Esophagus (tissue), 2 donors: Measurements from ENCODE around the gene SIX5. TPM values are rescaled to one million over a fixed set of nuclear protein-coding genes. Genes with fewer than 3 reads are reported as not detected.
A peak's percentile ranks its signal among the peaks of the same experiment; 100 is the strongest.

Experiments
- H3K27ac ChIP-seq, 2 donors: one replicate each; pipeline ENCODE4 v1.5.1; 2013; ENCODE audit warnings: low read depth in 2 of 2, mild to moderate bottlenecking in 2 of 2, inconsistent platforms in 1 of 2, low read length in 1 of 2, moderate library complexity in 1 of 2
- H3K27me3 ChIP-seq, 2 donors: one replicate each; pipeline ENCODE4 v1.6.1; 2013; ENCODE audit warnings: low read length in 2 of 2, control low read depth in 1 of 2, mild to moderate bottlenecking in 1 of 2; ENCODE audit not compliant: insufficient read depth in 2 of 2, control insufficient read depth in 1 of 2
- H3K36me3 ChIP-seq, 2 donors: one replicate each; pipeline ENCODE4 v1.6.1; 2013; ENCODE audit warnings: low read length in 1 of 2; ENCODE audit not compliant: control insufficient read depth in 2 of 2, insufficient read depth in 2 of 2
- H3K4me1 ChIP-seq, 2 donors: one replicate each; pipeline ENCODE4 v1.6.1; 2013; ENCODE audit warnings: low read length in 1 of 2; ENCODE audit not compliant: control insufficient read depth in 2 of 2, insufficient read depth in 2 of 2
- H3K4me3 ChIP-seq, 2 donors: one replicate each; pipeline ENCODE4 v1.5.1; 2013; ENCODE audit warnings: low read length in 2 of 2, mild to moderate bottlenecking in 2 of 2, low read depth in 1 of 2, moderate library complexity in 1 of 2
- H3K9me3 ChIP-seq, 2 donors: one replicate each; pipeline ENCODE4 v1.6.1; 2013; ENCODE audit warnings: mild to moderate bottlenecking in 2 of 2, low read depth in 1 of 2, low read length in 1 of 2, moderate library complexity in 1 of 2; ENCODE audit not compliant: control insufficient read depth in 2 of 2, insufficient read depth in 1 of 2
- WGBS, 2 donors: extraction: QIAGEN DNeasy Blood & Tissue Kit; methylation state at CpG; one replicate each; pipeline ENCODE4 v1.1.7; 2013; 5-methylcytosine and 5-hydroxymethylcytosine counted together
- polyA plus RNA-seq, 2 donors: library from polyadenylated mRNA; stranded (reverse); fragments of 200-250 nt; gene quantifications; one replicate each; pipeline ENCODE4 v1.2.3, GENCODE V29; 2013
- donor health status: healthy with polysubstance abuse.
- donor health status: Bipolar disorder and iron deficiency.

SIX5 gene
- polyA plus RNA-seq, 2 donors: 8.2 to 9.8 TPM

DNA sequence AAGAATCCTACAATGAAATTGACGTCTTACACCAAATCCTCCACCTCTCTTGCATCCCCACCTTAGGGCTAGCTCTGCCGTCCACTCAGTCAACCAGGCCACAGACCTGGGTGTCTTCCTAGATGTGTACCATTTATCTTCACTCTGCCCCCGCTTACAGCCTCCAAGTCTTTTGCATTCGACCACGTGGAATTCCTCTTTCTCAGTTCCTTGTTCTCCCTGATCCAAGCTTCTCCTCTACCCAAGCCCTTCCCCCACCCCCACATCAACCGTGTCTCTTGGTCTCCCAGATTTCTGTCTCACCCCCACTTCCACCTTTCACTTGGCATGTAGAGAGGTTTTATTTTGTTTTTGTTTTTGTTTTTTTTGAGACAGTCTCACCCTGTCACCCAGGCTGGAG lies 24.8 kb upstream of the SIX5 start:
- WGBS, 2 donors: 51 to 54% methylated on average over 6 of the region's 6 CpGs
- no peak overlapping the region for H3K4me3 ChIP-seq
- H3K9me3 ChIP-seq: no peaks in the 10 kb centered on the region
- H3K27ac ChIP-seq: no peak overlapping the region
- H3K36me3 ChIP-seq: peaks cover 5 to 9% of the 10 kb centered on the region in 2 donors
- peaks cover 6 to 11% of the 10 kb centered on the region in 2 donors for H3K4me1 ChIP-seq
- no peaks in the 10 kb centered on the region for H3K27me3 ChIP-seq

DNA sequence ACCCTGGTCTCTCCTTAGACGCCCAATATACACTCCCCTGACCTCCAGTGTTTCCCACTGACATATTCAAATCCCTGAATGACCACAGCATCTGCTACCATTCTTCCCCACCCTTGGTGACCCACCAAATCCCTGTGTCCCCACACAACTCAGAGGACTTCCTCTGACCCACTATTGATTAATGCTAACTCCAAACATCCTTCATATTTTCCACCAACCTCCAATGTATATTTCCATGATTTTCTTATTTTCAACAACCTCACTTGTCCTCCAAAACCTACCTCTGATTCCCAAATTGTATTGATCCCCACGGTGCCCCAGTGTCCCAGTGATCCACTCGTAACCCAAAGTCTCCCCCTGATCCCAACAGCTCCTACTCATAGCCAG lies 24.1 kb upstream of the SIX5 start:
- WGBS, 2 donors: 30 to 36% methylated on average over 3 of the region's 3 CpGs
- Histone ChIP-seq H3K27ac (no peak overlapping the region), H3K36me3 (peaks cover 5 to 9% of the 10 kb centered on the region in 2 donors), H3K9me3 (no peaks in the 10 kb centered on the region), H3K27me3 (no peaks in the 10 kb centered on the region), H3K4me3 (no peak overlapping the region), H3K4me1 (peaks cover 6 to 11% of the 10 kb centered on the region in 2 donors)

DNA sequence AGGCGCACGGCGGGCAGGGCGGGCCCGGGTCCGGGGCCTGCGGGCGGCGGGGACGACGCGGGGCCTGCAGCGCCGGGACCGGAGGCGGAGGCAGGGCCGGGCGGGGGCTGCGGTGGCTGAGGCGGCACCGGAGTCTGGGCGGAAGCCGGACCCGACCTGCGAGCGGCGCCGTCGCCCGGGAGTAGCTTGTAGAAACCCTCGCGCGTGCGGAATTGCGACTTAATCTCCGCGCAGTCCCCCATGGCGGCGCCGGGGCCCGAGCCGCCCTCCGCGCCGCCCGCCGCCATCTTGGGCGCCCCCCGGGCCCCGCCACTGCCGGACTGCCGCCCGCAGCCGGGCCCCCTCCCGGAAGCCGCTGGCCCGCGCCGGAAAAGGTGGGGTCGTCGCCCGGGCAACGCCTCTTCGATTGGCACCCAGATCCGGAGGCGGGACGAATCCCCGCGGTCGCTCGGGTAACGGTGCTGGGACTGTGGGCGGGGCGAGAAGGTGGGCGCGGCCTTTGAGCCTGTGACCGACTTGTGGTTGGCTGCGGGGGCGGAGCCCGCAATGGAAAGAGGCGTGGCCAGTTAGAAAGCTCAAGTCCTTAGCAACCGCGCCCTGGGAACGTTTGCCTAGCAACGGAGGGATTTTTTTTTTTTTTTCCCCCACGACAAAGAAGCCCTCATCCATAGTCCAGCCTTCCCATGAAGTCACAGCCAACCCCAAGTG lies 23.6 kb upstream of the SIX5 start, which contains the start of gene DMWD:
Gene DMWD (minus strand): TSS at position 376 of the 708 bp plus-strand sequence. CDS start 89 bp downstream, at position 287.
- 0% methylated on average over 52 to 86 of the region's 86 CpGs for WGBS, 2 donors
- Histone ChIP-seq H3K36me3 (peaks cover 5 to 12% of the 10 kb centered on the region in 2 donors), H3K4me1 (peaks cover 6 to 11% of the 10 kb centered on the region in 2 donors), H3K27ac (peak within 1 kb of the TSS; percentile 55 to 78), H3K27me3 (no peaks in the 10 kb centered on the region), H3K4me3 (peak within 1 kb of the TSS; percentile 80 to 87), H3K9me3 (no peaks in the 10 kb centered on the region)

DNA sequence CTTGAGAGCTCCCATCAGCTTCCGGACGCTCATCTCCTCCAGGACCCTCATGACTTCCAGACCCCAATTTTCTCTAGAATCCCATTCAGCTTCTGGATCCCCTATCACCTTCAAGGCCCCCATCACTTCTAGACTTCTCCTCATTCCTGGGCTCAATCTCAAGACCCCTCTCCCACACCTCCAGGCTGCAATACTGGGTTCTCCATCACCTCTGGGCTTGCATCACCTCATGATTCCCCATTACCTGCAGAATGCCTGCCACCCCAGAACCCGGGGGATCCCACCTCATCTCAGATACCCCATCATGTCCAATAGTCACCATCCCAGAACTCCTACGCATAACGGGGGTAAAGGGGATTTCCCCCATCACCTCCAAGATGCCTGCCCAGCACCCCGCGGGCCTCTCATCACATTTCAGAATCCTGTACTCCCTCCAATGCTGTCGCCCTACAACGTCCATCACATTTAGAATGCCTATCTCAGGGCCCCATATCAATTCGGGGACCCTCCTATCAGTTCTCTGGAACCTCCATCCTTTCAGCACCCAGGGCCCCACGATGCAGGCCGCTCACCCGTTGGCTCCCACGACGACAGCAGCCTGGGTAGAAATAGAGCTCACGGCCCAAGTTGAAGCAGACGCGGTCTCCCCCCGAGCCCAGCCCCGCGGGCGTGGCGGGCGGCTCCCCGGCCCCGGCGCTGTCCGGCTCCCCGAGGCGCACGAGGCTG lies 22.9 kb upstream of the SIX5 start:
- no peaks in the 10 kb centered on the region for H3K27me3 ChIP-seq
- peaks cover 6 to 11% of the 10 kb centered on the region in 2 donors for H3K4me1 ChIP-seq
- no peaks in the 10 kb centered on the region for H3K9me3 ChIP-seq
- WGBS, 2 donors: 6% methylated on average over 31 of the region's 31 CpGs
- peak overlapping the region; percentile 80 to 87 for H3K4me3 ChIP-seq
- H3K36me3 ChIP-seq: peaks cover 8 to 17% of the 10 kb centered on the region in 2 donors
- peak overlapping the region; percentile 55 to 78 for H3K27ac ChIP-seq

DNA sequence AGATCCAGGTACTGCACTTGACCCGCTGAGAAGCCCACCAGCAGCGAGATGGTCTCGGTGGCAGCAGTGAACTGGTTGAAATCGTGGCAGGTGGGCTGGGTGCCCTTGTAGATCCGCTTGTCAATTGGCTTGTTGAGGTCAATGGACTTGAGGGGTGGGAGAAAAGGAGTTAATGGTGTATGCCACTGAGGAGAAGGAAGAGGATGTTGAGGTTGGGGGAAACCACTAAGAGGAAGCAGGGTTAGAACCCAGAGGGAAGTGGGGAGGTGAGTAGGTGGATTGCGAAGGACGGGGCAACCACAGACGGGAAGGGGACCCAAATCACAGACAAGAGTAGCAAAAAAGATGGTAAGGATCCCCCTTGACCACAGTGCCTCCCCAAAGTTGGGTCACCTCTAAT lies 21.9 kb upstream of the SIX5 start:
- Histone ChIP-seq H3K4me1 (peaks cover 6 to 15% of the 10 kb centered on the region in 2 donors), H3K4me3 (no peak overlapping the region), H3K9me3 (no peaks in the 10 kb centered on the region), H3K36me3 (peaks cover 8 to 25% of the 10 kb centered on the region in 2 donors), H3K27me3 (no peaks in the 10 kb centered on the region), H3K27ac (no peak overlapping the region)
- 73 to 78% methylated on average over 8 of the region's 8 CpGs for WGBS, 2 donors

DNA sequence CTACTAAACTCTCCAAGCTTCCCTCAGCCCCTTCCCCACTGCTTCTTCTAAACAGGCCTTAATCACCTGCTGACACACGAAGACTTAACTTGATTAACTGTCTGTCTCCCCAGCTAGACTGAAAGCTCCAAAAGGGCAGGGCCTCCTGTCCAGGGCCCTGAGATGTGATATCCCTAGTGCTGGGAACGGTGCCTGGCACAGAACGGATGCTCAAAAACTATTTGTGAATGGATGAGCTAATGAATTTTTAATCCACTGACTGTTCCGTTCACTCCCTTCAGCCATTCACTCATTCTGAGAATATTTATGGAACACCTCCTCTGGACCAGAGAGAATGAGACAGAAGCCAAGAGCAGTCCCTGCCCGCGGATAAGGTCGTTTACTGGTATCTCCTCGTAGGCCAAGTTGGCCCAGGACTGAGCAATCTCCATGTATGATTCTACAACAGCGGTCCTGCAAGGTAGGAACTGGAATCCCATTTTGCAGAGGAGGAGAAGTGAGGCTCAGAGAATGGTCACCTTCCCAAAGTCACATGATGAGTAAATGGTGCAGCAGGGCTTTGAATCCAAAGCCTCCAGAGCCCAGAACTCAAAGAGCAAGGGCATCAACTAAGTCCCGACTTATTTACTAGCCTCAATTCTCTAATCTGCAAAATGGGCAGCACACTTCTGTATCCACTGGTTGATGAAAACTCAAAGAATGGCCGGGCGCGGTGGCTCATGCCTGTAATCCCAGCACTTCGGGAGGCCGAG lies 20.2 kb upstream of the SIX5 start:
- no peak overlapping the region for H3K27ac ChIP-seq
- no peaks in the 10 kb centered on the region for H3K27me3 ChIP-seq
- peaks cover 8 to 32% of the 10 kb centered on the region in 2 donors for H3K36me3 ChIP-seq
- H3K4me1 ChIP-seq: peaks cover 6 to 15% of the 10 kb centered on the region in 2 donors
- H3K4me3 ChIP-seq: no peak overlapping the region
- H3K9me3 ChIP-seq: no peaks in the 10 kb centered on the region
- 87 to 89% methylated on average over 15 of the region's 15 CpGs for WGBS, 2 donors

DNA sequence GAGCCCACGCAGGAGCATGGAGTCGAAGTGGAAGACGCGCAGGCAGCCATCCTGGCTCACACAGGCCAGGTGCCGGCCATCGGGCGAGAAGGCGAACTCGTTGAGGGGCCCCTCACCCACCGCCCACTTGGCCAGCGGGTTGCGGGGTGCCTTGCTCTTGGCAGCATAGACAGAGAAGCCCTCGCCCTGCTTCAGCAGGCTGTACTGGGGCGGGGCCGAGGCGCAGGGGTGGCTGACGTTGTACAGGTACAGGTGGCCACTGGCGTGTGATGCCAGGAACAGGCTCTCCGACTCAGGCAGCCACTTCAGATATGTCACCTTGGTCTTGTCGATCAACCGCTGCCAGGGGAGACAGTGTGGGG lies 17.5 kb upstream of the SIX5 start:
- Histone ChIP-seq H3K4me1 (peaks cover 11 to 16% of the 10 kb centered on the region in 2 donors), H3K4me3 (no peak overlapping the region), H3K27me3 (no peaks in the 10 kb centered on the region), H3K36me3 (peaks cover 8 to 32% of the 10 kb centered on the region in 2 donors), H3K27ac (no peak overlapping the region), H3K9me3 (no peaks in the 10 kb centered on the region)
- whole genome bisulfite sequencing, 2 donors: 92 to 96% methylated on average over 21 of the region's 21 CpGs

DNA sequence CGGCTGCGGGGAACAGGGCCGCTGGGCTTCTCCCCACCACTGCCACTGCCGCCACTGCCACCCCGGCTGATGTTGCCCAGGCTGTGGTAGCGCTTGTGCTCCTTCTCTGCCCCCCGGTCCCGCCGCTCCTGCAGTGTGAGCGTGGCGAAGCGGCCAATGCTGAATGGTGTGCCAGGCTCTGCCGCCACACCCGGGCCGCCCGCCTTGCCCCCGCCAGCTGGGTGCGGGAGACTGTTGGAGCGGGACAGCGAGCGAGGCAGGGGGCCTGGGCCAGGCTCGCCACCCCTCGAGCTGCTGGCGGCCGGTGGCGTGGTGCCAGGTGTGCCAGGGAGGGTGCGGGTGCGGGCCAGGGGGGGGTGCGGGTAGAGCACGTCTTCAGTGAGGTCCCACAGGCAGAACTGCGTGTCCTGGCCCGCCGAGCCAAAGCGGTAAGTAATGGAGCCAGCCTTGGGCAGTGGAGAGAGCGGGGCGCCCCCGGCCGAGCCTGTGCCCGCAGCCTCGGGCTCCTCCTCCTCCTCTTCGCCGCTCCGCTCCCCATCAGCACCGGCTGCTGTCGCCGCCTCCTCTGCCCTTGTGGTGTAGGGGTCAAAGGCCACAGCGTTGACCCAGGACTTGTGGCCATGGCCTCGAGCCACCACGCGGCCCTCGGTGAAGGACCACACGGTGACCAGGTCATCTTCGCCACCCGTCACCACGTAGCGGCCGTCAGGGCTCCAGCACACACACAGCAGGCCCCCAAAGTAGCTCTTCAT lies 16.9 kb upstream of the SIX5 start:
- WGBS, 2 donors: 91 to 92% methylated on average over 45 to 57 of the region's 57 CpGs
- H3K27me3 ChIP-seq: no peaks in the 10 kb centered on the region
- H3K27ac ChIP-seq: peak overlapping the region in 1 of 2 donors; percentile 38

DNA sequence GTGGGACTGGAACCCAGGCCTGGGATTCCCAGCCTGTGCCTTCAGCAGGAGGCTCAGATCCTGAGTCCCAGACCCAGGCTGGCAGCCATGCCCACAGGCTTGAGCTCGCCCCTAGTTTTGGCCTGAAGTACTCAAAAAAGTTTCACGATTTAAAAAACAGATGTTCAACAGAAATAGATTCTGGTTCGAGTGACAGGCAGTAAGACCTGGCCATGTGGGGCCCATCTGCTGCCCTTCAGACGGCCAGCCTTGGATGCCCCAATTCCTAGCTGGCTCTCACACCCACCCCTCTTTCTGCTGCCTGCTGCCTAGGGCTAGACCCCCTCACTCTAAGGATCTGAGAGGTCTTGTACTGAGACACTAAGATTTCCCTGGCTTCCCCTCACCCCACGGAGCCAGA lies 16.0 kb upstream of the SIX5 start:
- Histone ChIP-seq H3K27me3 (no peaks in the 10 kb centered on the region), H3K9me3 (no peaks in the 10 kb centered on the region), H3K27ac (peak overlapping the region; percentile 49 to 56), H3K4me1 (peaks cover 10 to 20% of the 10 kb centered on the region in 2 donors), H3K36me3 (peaks cover 6 to 27% of the 10 kb centered on the region in 2 donors), H3K4me3 (no peak overlapping the region)
- 66 to 69% methylated on average over 5 of the region's 5 CpGs for WGBS, 2 donors

More for the DNA sequence above, 16.9 kb upstream of the SIX5 start:
- Histone ChIP-seq H3K4me1 (peaks cover 10 to 14% of the 10 kb centered on the region in 2 donors), H3K4me3 (no peak overlapping the region), H3K36me3 (peaks cover 8 to 31% of the 10 kb centered on the region in 2 donors), H3K9me3 (no peaks in the 10 kb centered on the region)
